ENCODE measurements around the gene IER5. TPM values are rescaled to one million over a fixed set of nuclear protein-coding genes. Genes with fewer than 3 reads are reported as not detected.

IER5 gene
- total and polyA plus RNA-seq, 4 donors: 18.6 to 34.5 (median 26.2) TPM

DNA sequence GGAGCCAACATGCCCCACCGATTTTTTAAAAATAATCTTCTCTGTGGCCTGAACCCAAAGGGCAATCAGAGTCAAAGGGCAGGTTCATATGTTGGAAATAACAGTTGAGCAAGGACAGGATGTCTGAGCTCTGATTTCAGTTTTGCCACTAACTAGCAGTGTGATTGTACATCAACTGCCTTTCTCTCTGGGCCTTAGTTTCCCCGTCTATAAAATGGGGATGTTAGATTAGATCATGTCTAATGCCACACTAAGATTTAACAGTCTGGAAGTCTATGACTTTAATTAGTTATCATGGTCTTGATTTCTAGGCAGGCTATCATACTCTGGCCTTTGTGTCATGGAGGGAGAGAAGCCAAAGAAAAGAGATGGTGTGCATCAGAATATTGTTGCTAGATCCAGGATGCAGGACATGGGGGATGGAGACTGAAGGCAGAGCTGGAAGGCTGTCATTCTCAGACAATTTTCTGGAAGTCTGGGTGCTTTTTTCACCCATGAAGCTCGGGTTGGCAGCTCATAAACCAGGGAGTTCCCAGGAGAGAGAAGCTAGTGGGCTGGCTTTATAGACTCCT, 28.4 kb downstream of the IER5 start:
- TF ChIP-seq, protein P1, sequence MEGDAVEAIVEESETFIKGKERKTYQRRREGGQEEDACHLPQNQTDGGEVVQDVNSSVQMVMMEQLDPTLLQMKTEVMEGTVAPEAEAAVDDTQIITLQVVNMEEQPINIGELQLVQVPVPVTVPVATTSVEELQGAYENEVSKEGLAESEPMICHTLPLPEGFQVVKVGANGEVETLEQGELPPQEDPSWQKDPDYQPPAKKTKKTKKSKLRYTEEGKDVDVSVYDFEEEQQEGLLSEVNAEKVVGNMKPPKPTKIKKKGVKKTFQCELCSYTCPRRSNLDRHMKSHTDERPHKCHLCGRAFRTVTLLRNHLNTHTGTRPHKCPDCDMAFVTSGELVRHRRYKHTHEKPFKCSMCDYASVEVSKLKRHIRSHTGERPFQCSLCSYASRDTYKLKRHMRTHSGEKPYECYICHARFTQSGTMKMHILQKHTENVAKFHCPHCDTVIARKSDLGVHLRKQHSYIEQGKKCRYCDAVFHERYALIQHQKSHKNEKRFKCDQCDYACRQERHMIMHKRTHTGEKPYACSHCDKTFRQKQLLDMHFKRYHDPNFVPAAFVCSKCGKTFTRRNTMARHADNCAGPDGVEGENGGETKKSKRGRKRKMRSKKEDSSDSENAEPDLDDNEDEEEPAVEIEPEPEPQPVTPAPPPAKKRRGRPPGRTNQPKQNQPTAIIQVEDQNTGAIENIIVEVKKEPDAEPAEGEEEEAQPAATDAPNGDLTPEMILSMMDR (IDR thresholded peaks at IDR 0.05; ENCODE audit: control extremely low read depth, extremely low read depth): no peak
- H3K9me3 ChIP-seq (ENCODE audit: control insufficient read depth in 4 of 4, insufficient read depth in 3 of 4, low read length in 3 of 4): no peaks in the 10 kb centered on the region
- no peak overlapping the region for H3K9ac ChIP-seq (ENCODE audit: insufficient read depth in 1 of 2, low read length in 2 of 2)
- WGBS, 2 donors: 77 to 90% methylated on average over 3 of the region's 3 CpGs
- H3K36me3 ChIP-seq (ENCODE audit: control insufficient read depth in 4 of 4, insufficient read depth in 4 of 4, low read length in 4 of 4): no peaks in the 10 kb centered on the region
- H3K27me3 ChIP-seq (ENCODE audit: control insufficient read depth in 3 of 3, insufficient read depth in 3 of 3, low read length in 2 of 3): no peaks in the 10 kb centered on the region
- no peak for DNase-seq
- ATAC-seq (ENCODE audit: insufficient read depth, low FRiP score): no peak
- peaks cover 3 to 29% (median 19%) of the 10 kb centered on the region in 5 donors for H3K4me1 ChIP-seq (ENCODE audit: control insufficient read depth in 5 of 5, insufficient read depth in 5 of 5, low read length in 5 of 5)
- no peak overlapping the region for H3K4me3 ChIP-seq
- H3K27ac ChIP-seq (ENCODE audit: low read depth in 1 of 2, low read length in 1 of 2): peak overlapping the region; percentile 17 to 69

DNA sequence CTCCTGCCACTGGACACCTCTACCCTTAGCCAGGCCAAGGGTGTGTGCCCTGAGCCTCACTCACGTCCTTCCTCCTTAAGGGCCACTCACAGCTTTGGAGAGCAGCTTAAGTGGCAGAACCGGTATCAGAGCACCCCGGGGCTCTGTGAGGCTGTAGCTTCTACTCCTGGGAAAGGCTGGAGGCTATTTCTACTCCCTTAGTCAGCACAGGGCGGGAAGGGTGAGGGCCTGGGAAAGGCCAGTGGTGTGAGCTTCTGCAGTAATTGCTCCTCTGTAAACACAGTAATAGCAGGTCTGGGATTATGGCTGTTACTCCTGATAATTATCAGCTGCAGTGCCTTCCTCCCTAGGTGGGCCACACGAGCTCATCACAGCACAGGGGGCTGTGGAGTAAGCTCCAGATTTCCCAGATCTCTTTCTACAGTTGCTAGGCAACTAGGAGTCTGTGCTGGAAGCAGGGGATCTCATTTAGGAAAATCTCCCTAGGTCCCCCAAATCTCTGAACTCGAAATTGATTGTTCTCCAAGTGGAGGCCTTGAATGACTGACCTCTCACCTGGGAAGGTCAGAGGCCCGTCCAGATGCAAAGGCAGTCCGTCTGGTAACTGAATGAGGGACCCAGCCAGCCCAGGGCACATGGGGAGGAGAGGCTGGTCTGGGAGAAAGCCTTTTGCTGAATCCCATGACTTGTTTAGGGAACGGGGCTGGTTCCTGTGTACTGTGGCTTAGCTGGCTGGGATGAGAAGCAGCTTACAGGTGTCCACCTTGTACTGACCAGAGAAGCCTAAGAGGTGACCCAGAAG, 29.3 kb downstream of the IER5 start:
- Histone ChIP-seq H3K36me3 (ENCODE audit: control insufficient read depth in 4 of 4, insufficient read depth in 4 of 4, low read length in 4 of 4) (no peaks in the 10 kb centered on the region), H3K27me3 (ENCODE audit: control insufficient read depth in 3 of 3, insufficient read depth in 3 of 3, low read length in 2 of 3) (no peaks in the 10 kb centered on the region), H3K4me3 (no peak overlapping the region), H3K9ac (ENCODE audit: insufficient read depth in 1 of 2, low read length in 2 of 2) (no peak overlapping the region), H3K9me3 (ENCODE audit: control insufficient read depth in 4 of 4, insufficient read depth in 3 of 4, low read length in 3 of 4) (no peaks in the 10 kb centered on the region), H3K27ac (ENCODE audit: low read depth in 1 of 2, low read length in 1 of 2) (peak overlapping the region in 1 of 2 donors; percentile 84), H3K4me1 (ENCODE audit: control insufficient read depth in 5 of 5, insufficient read depth in 5 of 5, low read length in 5 of 5) (peaks cover 2 to 29% (median 14%) of the 10 kb centered on the region in 5 donors)
- ATAC-seq (ENCODE audit: insufficient read depth, low FRiP score) (peak; percentile 81), DNase-seq (peak; percentile 64 to 83 (median 76))
- TF ChIP-seq, protein P1 (IDR thresholded peaks at IDR 0.05; ENCODE audit: control extremely low read depth, extremely low read depth): no peak
- 64 to 75% methylated on average over 9 of the region's 9 CpGs for WGBS, 2 donors

DNA sequence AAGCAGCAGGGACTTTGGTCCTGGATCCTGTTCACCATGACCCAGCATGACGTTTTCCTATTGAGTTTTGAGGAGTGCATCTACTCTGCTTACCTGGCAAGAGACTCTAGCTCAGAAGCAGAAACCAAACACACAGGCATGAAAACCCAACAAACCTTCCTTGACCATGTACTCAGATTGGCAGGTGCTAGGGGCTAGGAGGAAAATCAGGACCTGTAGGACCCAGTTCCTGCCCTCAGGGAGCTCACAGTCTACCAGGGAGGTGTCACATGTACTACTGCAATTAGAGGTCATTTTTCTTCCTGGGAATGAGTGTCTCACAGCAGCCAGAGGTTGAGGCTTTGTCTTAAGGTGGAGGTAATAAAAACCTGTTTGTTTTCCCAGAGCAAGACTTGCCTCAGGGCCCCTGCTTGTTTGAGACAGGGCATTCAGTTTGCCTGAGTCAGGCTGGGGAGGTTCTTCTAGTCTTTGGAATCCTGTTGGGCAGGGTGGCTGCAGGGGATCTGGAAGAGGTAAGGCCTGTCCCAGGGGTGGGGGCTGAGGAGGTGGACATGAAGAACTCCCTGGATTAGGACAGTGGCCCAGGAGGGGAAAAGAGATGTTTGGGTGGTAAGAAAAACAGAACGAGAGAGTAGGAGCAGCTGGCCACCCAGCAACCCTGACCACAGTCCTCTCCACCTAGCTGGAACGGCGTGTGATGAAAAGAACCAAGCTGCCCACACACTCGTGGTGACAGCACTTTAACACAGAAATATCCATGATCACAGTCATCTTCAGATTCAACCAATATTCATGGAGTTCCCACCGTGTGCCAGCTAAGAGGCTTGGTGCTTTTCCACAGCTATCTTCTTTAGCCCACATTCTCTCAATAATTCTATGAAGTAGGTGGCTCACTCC, 30.8 kb downstream of the IER5 start:
- Histone ChIP-seq H3K4me1 (ENCODE audit: control insufficient read depth in 5 of 5, insufficient read depth in 5 of 5, low read length in 5 of 5) (peaks cover 0 to 29% (median 6%) of the 10 kb centered on the region in 5 donors), H3K9me3 (ENCODE audit: control insufficient read depth in 4 of 4, insufficient read depth in 3 of 4, low read length in 3 of 4) (no peaks in the 10 kb centered on the region), H3K27me3 (ENCODE audit: control insufficient read depth in 3 of 3, insufficient read depth in 3 of 3, low read length in 2 of 3) (no peaks in the 10 kb centered on the region), H3K27ac (ENCODE audit: low read depth in 1 of 2, low read length in 1 of 2) (peak overlapping the region in 1 of 2 donors; percentile 37), H3K36me3 (ENCODE audit: control insufficient read depth in 4 of 4, insufficient read depth in 4 of 4, low read length in 4 of 4) (no peaks in the 10 kb centered on the region), H3K9ac (ENCODE audit: insufficient read depth in 1 of 2, low read length in 2 of 2) (no peak overlapping the region), H3K4me3 (no peak overlapping the region)
- no peak for ATAC-seq (ENCODE audit: insufficient read depth, low FRiP score)
- TF ChIP-seq, protein P1 (IDR thresholded peaks at IDR 0.05; ENCODE audit: control extremely low read depth, extremely low read depth): no peak
- DNase-seq: no peak
- WGBS, 2 donors: 76 to 89% methylated on average over 6 of the region's 6 CpGs
